Medulla oblongata (tissue), 1 donor: ENCODE measurements around the gene IKZF3.
"Not testable (repeated sequence)": the region's sequence is repeated elsewhere in the genome, so short reads cannot be mapped to it uniquely, and the experiment has no call there.

Experiments
- DNase-seq: peaks from one replicate; pipeline ENCODE4 v3.0.0-alpha.2; 2015; ENCODE audit errors: extremely low spot score

The IKZF3 gene

DNA sequence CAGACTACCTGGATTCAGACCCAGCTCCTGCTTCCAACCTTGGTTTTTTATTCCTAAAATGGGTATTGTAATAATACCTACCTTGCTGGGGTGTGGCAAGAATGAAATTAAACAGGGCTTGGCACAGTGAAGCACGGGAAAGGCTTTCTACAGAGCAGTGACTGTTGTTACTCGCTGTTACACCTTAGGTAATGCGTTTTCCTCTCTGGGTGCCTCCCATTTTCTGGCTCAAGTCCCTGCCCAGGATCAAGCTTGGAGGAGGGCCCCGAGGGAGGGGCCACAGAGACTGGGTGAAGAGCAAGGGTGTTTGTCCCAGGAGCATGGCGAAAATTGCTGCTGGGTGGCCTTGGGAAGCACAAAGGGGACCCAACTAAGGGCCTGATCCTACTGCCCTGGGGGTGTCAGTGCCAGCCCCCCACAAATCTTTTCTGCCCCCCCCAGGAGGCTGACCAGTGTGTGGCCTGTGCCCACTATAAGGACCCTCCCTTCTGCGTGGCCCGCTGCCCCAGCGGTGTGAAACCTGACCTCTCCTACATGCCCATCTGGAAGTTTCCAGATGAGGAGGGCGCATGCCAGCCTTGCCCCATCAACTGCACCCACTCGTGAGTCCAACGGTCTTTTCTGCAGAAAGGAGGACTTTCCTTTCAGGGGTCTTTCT is 147.1 kb downstream of the IKZF3 start:
- no peak for DNase-seq

DNA sequence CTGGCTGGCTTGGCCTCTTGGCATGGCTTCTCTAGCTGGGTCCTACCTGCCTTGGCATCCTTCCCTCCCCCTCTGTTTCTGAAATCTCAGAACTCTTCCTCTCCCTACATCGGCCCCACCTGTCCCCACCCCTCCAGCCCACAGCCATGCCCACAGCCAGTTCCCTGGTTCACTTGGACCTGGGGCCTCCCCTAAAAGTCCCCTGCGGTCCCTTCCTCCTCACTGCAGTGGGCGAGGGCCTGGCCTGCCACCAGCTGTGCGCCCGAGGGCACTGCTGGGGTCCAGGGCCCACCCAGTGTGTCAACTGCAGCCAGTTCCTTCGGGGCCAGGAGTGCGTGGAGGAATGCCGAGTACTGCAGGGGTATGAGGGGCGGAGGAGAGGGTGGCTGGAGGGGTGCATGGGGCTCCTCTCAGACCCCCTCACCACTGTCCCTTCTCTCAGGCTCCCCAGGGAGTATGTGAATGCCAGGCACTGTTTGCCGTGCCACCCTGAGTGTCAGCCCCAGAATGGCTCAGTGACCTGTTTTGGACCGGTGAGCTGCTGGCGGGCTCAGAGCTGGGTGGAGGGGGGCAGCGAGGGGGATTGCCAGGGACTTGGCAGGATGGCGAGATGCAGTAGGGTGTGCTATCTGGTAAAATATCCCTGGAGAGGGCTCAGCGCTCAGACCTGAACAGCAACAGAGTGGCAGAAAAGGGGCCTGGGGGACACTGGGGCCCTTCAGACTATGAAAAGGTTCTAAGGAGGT is 147.9 kb downstream of the IKZF3 start:
- no peak for DNase-seq

DNA sequence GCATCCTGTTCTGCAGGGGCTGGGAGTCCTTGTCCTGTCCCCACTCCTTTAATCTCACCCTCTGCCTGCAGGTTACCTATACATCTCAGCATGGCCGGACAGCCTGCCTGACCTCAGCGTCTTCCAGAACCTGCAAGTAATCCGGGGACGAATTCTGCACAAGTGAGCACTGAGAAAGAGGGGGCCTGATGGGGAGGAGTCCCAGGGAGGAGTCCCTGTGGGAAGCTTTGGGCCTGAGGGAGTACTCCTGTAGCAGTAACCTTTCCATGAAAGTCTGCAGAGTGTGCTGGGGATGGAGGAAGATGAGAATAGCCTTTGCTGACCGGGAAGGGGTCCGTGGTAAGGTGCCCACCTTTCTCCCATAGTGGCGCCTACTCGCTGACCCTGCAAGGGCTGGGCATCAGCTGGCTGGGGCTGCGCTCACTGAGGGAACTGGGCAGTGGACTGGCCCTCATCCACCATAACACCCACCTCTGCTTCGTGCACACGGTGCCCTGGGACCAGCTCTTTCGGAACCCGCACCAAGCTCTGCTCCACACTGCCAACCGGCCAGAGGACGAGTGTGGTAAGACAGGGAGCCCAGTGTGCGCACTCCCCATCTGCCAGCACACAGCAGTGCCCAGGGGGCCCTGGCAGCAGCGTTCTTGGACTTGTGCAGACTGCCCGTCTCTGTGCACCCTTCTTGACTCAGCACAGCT is 148.6 kb downstream of the IKZF3 start:
- DNase-seq = no peak

- no peak for DNase-seq
These were observed 149.9 kb downstream of the IKZF3 start for GRCh38 chr17:39714234-39714633.

GRCh38 chr17:39711851-39712250 is 152.3 kb downstream of the IKZF3 start:
- no peak for DNase-seq

GRCh38 chr17:39711071-39711470 is 153.0 kb downstream of the IKZF3 start:
- not testable (repeated sequence) for DNase-seq

- no peak for DNase-seq
These were observed 153.8 kb downstream of the IKZF3 start for GRCh38 chr17:39709998-39710964.

GRCh38 chr17:39709319-39709997 is 154.7 kb downstream of the IKZF3 start:
- DNase-seq = no peak
